ENCODE data around the gene OSBP2.

OSBP2 gene

DNA sequence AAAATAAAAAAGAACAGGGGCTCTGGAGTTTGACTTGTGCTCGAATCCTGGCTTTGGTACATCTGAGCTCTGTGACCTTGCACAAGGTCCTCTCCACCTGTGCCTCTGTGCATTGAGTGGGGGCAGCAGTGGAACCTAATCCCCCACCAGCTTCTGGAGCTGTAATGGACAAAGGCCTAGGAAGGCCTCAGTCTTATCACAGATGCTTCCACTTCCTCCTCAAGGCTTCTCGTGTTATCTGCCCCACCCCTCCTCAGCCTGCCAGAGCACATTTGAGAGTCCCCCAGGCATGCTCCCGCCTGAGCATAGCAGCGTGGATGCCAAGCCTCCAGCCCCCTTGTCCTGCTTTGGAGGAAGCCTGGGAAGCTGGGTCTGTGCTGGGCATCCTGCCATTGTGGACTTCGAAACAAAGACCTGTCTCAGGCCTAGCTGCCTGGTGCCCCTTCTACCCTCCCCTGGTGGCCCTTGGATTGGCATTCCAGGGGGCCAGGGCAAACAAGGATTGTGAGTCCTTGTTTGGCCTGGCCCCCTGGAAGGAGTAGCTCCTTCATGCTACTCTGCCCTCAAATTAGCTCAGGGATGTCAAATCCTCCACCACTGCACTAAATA lies 44.1 kb upstream of the OSBP2 start:
- no peak for TF ChIP-seq CTCF (IDR thresholded peaks at IDR 0.05; ENCODE audit: low read depth, low read length)
- H3K36me3 ChIP-seq: no peaks in the 10 kb centered on the region
- H3K4me3 ChIP-seq (ENCODE audit: low read depth, low read length): no peak overlapping the region
- H3K27me3 ChIP-seq: no peaks in the 10 kb centered on the region
- no peaks in the 10 kb centered on the region for H3K4me1 ChIP-seq
- no peaks in the 10 kb centered on the region for H3K9me3 ChIP-seq
- no peak for DNase-seq

GRCh38 chr22:30652852-30653251 lies 41.8 kb upstream of the OSBP2 start:
- no peaks in the 10 kb centered on the region for H3K27me3 ChIP-seq
- no peak for TF ChIP-seq CTCF (IDR thresholded peaks at IDR 0.05; ENCODE audit: low read depth, low read length)
- no peak for DNase-seq

GRCh38 chr22:30654361-30654760 lies 40.3 kb upstream of the OSBP2 start:
- Histone ChIP-seq H3K4me3 (ENCODE audit: low read depth, low read length) (no peak overlapping the region), H3K9me3 (no peaks in the 10 kb centered on the region), H3K36me3 (no peaks in the 10 kb centered on the region), H3K4me1 (no peaks in the 10 kb centered on the region), H3K27me3 (no peaks in the 10 kb centered on the region)
- DNase-seq: no peak
- no peak for TF ChIP-seq CTCF (IDR thresholded peaks at IDR 0.05; ENCODE audit: low read depth, low read length)

More at GRCh38 chr22:30652852-30653251, 41.8 kb upstream of the OSBP2 start:
- no peak overlapping the region for H3K4me3 ChIP-seq (ENCODE audit: low read depth, low read length)
- no peaks in the 10 kb centered on the region for H3K4me1 ChIP-seq
- H3K9me3 ChIP-seq: no peaks in the 10 kb centered on the region
- H3K36me3 ChIP-seq: no peaks in the 10 kb centered on the region

GRCh38 chr22:30655532-30655931 lies 39.1 kb upstream of the OSBP2 start:
- Histone ChIP-seq H3K36me3 (no peaks in the 10 kb centered on the region), H3K4me1 (no peaks in the 10 kb centered on the region), H3K4me3 (ENCODE audit: low read depth, low read length) (no peak overlapping the region), H3K9me3 (no peaks in the 10 kb centered on the region), H3K27me3 (no peaks in the 10 kb centered on the region)
- no peak for DNase-seq
- TF ChIP-seq CTCF (IDR thresholded peaks at IDR 0.05; ENCODE audit: low read depth, low read length): no peak

GRCh38 chr22:30662040-30662439 lies 32.6 kb upstream of the OSBP2 start:
- Histone ChIP-seq H3K9me3 (no peaks in the 10 kb centered on the region), H3K36me3 (no peaks in the 10 kb centered on the region), H3K4me3 (ENCODE audit: low read depth, low read length) (no peak overlapping the region), H3K4me1 (no peaks in the 10 kb centered on the region), H3K27me3 (no peaks in the 10 kb centered on the region)
- peak; percentile 28 for DNase-seq
- no peak for TF ChIP-seq CTCF (IDR thresholded peaks at IDR 0.05; ENCODE audit: low read depth, low read length)

- no peak overlapping the region for H3K4me3 ChIP-seq (ENCODE audit: low read depth, low read length)
- H3K9me3 ChIP-seq: no peaks in the 10 kb centered on the region
- TF ChIP-seq CTCF (IDR thresholded peaks at IDR 0.05; ENCODE audit: low read depth, low read length): no peak
- DNase-seq: no peak
- H3K36me3 ChIP-seq: no peaks in the 10 kb centered on the region
- no peaks in the 10 kb centered on the region for H3K27me3 ChIP-seq
- no peaks in the 10 kb centered on the region for H3K4me1 ChIP-seq
These were observed 29.9 kb upstream of the OSBP2 start for GRCh38 chr22:30664798-30665197.
